H9 (cell line): ENCODE results near the gene OR6N1. TPM values are rescaled to one million over a fixed set of nuclear protein-coding genes. Genes with fewer than 3 reads are reported as not detected.

ENCODE experiments used
- DNase-seq: peaks from one replicate; pipeline ENCODE4 v3.0.0-alpha.2; 2017
- H2AFZ ChIP-seq: one replicate; pipeline ENCODE4 v1.6.1; 2013; ENCODE audit warnings: mild to moderate bottlenecking, low read length, control low read depth, moderate library complexity
- H2AK5ac ChIP-seq: 2 replicates; pipeline ENCODE4 v1.6.1; 2013; ENCODE audit warnings: low read length, control low read depth, mixed read lengths; ENCODE audit not compliant: insufficient read length
- H2BK120ac ChIP-seq: one replicate; pipeline ENCODE4 v1.6.1; 2013; ENCODE audit warnings: low read depth, mild to moderate bottlenecking, low read length, control low read depth, inconsistent platforms; ENCODE audit not compliant: poor library complexity, severe bottlenecking
- H2BK12ac ChIP-seq: 2 replicates; pipeline ENCODE4 v1.6.1; 2013; ENCODE audit warnings: low read length, control low read depth, mixed read lengths, low read depth; ENCODE audit not compliant: insufficient read length
- H2BK15ac ChIP-seq: 2 replicates; pipeline ENCODE4 v1.6.1; 2013; ENCODE audit warnings: low read depth, low read length, control low read depth
- H2BK20ac ChIP-seq: one replicate; pipeline ENCODE4 v1.6.1; 2013; ENCODE audit warnings: low read depth, mild to moderate bottlenecking, low read length, control low read depth, inconsistent platforms; ENCODE audit not compliant: poor library complexity, severe bottlenecking
- H2BK5ac ChIP-seq: 2 replicates; pipeline ENCODE4 v1.6.1; 2013; ENCODE audit warnings: low read length, control low read depth, mixed read lengths; ENCODE audit not compliant: insufficient read length
- H3K14ac ChIP-seq: 2 replicates; pipeline ENCODE4 v1.6.1; 2013; ENCODE audit warnings: low read length, control low read depth; ENCODE audit not compliant: insufficient read depth
- H3K18ac ChIP-seq: 2 replicates; pipeline ENCODE4 v1.6.1; 2013; ENCODE audit warnings: low read depth, mild to moderate bottlenecking, mixed read lengths, low read length, control low read depth; ENCODE audit not compliant: insufficient read length
- H3K23ac ChIP-seq: 2 replicates; pipeline ENCODE4 v1.6.1; 2013; ENCODE audit warnings: low read length, control low read depth, mixed read lengths, low read depth; ENCODE audit not compliant: insufficient read length
- H3K23me2 ChIP-seq: 2 replicates; pipeline ENCODE4 v1.6.1; 2013; ENCODE audit warnings: low read depth, mild to moderate bottlenecking, mixed read lengths, low read length, control low read depth; ENCODE audit not compliant: insufficient read length, poor library complexity, severe bottlenecking
- H3K27ac ChIP-seq: 2 replicates; pipeline ENCODE4 v1.5.1; 2013; ENCODE audit warnings: low read length, control low read depth, mixed read lengths, low read depth; ENCODE audit not compliant: insufficient read length
- H3K27me3 ChIP-seq: 2 replicates; pipeline ENCODE4 v1.6.1; 2013; ENCODE audit warnings: low read length, control low read depth, inconsistent platforms; ENCODE audit not compliant: insufficient read depth
- H3K4ac ChIP-seq: 2 replicates; pipeline ENCODE4 v1.6.1; 2013; ENCODE audit warnings: low read depth, mild to moderate bottlenecking, control low read depth, inconsistent platforms, low read length, moderate library complexity
- H3K4me1 ChIP-seq: 2 replicates; pipeline ENCODE4 v1.6.1; 2013; ENCODE audit warnings: low read length, control low read depth, inconsistent platforms; ENCODE audit not compliant: insufficient read depth
- H3K4me2 ChIP-seq: 2 replicates; pipeline ENCODE4 v1.6.1; 2013; ENCODE audit warnings: low read length, control low read depth, mixed read lengths; ENCODE audit not compliant: insufficient read length, insufficient read depth
- H3K56ac ChIP-seq: 2 replicates; pipeline ENCODE4 v1.6.1; 2013; ENCODE audit warnings: low read depth, mild to moderate bottlenecking, mixed read lengths, low read length, control low read depth; ENCODE audit not compliant: insufficient read length
- H3K79me1 ChIP-seq: 2 replicates; pipeline ENCODE4 v1.6.1; 2013; ENCODE audit warnings: low read depth, mild to moderate bottlenecking, moderate library complexity, low read length, control low read depth, inconsistent platforms; ENCODE audit not compliant: insufficient read depth, poor library complexity, severe bottlenecking
- H3K79me2 ChIP-seq: 2 replicates; pipeline ENCODE4 v1.6.1; 2013; ENCODE audit warnings: low read length, control low read depth, inconsistent platforms; ENCODE audit not compliant: insufficient read depth
- H3K9ac ChIP-seq: 2 replicates; pipeline ENCODE4 v1.6.1; 2013; ENCODE audit warnings: low read length, control low read depth, mixed read lengths; ENCODE audit not compliant: insufficient read length; ENCODE audit errors: extremely low read depth
- H3K9me3 ChIP-seq: one replicate; pipeline ENCODE4 v1.6.1; 2013; ENCODE audit warnings: low read depth, low read length, inconsistent platforms; ENCODE audit not compliant: control insufficient read depth
- H3T11ph ChIP-seq: one replicate; pipeline ENCODE4 v1.6.1; 2013; ENCODE audit warnings: mild to moderate bottlenecking, low read length, control low read depth, inconsistent platforms
- H4K20me1 ChIP-seq: one replicate; pipeline ENCODE4 v1.6.1; 2013; ENCODE audit not compliant: control insufficient read depth, insufficient read length, insufficient read depth
- H4K5ac ChIP-seq: 2 replicates; pipeline ENCODE4 v1.6.1; 2013; ENCODE audit warnings: low read depth, mild to moderate bottlenecking, mixed read lengths, low read length, control low read depth; ENCODE audit not compliant: insufficient read length
- H4K8ac ChIP-seq: replicated peaks from 2 replicates; pipeline ENCODE4 v1.6.1; 2013; ENCODE audit warnings: low read length, control low read depth, mixed read lengths, low read depth; ENCODE audit not compliant: insufficient read length
- H4K91ac ChIP-seq: 2 replicates; pipeline ENCODE4 v1.6.1; 2013; ENCODE audit warnings: low read depth, mild to moderate bottlenecking, moderate library complexity, mixed read lengths, low read length, control low read depth; ENCODE audit not compliant: insufficient read length
- H3K27ac Mint-ChIP-seq, 3 experiments: 2 replicates in 2 of 3; 3 replicates in 1 of 3; pipeline ENCODE4 v1.8.0; 2020 to 2021; ENCODE audit warnings: mixed read lengths in 3 of 3, mild to moderate bottlenecking in 1 of 3, moderate library complexity in 1 of 3
- H3K27me3 Mint-ChIP-seq: 2 replicates; pipeline ENCODE4 v1.8.0; 2021; ENCODE audit warnings: low read depth, mild to moderate bottlenecking, moderate library complexity, mixed read lengths
- H3K36me3 Mint-ChIP-seq, 3 experiments: 2 replicates in 2 of 3; 3 replicates in 1 of 3; pipeline ENCODE4 v1.8.0; 2020 to 2021; ENCODE audit warnings: low read depth in 3 of 3, mixed read lengths in 3 of 3; ENCODE audit not compliant: insufficient read depth in 1 of 3
- H3K4me1 Mint-ChIP-seq, 2 experiments: 2 replicates each; pipeline ENCODE4 v1.8.0; 2020; ENCODE audit warnings: mixed read lengths in 2 of 2
- H3K4me3 Mint-ChIP-seq, 2 experiments: 2 replicates in 1 of 2; 3 replicates in 1 of 2; pipeline ENCODE4 v1.8.0; 2020 to 2021; ENCODE audit warnings: mild to moderate bottlenecking in 2 of 2, mixed read lengths in 2 of 2, moderate library complexity in 1 of 2
- H3K9me3 Mint-ChIP-seq, 2 experiments: 2 replicates in 1 of 2; 3 replicates in 1 of 2; pipeline ENCODE4 v1.8.0; 2020; ENCODE audit warnings: mild to moderate bottlenecking in 2 of 2, mixed read lengths in 2 of 2, moderate library complexity in 1 of 2
- WGBS: extraction: QIAGEN DNeasy Blood & Tissue Kit; methylation state at CpG from one replicate; pipeline ENCODE4 v1.1.7; 2013; ENCODE audit warnings: missing lambda C conversion rate, low lambda C conversion rate, mixed read lengths; ENCODE audit not compliant: insufficient read length; ENCODE audit errors: extremely low coverage; 5-methylcytosine and 5-hydroxymethylcytosine counted together
- total RNA-seq: library from RNA; stranded (reverse); gene quantifications from 2 replicates; pipeline ENCODE4 v1.2.1, GENCODE V29; 2021
- TF ChIP-seq, protein P1 (sequence below): fragments of 200-600 bp; sonication (generic); conservative IDR thresholded peaks from 3 replicates; pipeline ENCODE4 v1.8.0; 2021; ENCODE audit warnings: antibody characterized with exemption, mild to moderate bottlenecking

Gene OR6N1
- total RNA-seq, 1 experiment from 2014 or later, result not detected

- no peaks in the 10 kb centered on the region; the same call in 1 of the 2 replicates for H3K27me3 Mint-ChIP-seq
- no peak within 1 kb of the TSS for H3K23ac ChIP-seq
- no peaks in the 10 kb centered on the region for H3K23me2 ChIP-seq
- H4K91ac ChIP-seq, result no peak within 1 kb of the TSS
- no peaks in the 10 kb centered on the region for H3K9me3 Mint-ChIP-seq
- H3K27me3 ChIP-seq, result no peaks in the 10 kb centered on the region
- no peak within 1 kb of the TSS for H3K4me2 ChIP-seq
- no peak within 1 kb of the TSS for H2BK120ac ChIP-seq
- H2AK5ac ChIP-seq, result no peak within 1 kb of the TSS
- no peaks in the 10 kb centered on the region for H3K79me2 ChIP-seq
- H4K5ac ChIP-seq, result no peak within 1 kb of the TSS
- H3K27ac ChIP-seq, result no peak within 1 kb of the TSS
- no peaks in the 10 kb centered on the region for H3K4me1 Mint-ChIP-seq
- no peak within 1 kb of the TSS for H3K27ac Mint-ChIP-seq
- H2BK20ac ChIP-seq, result no peak within 1 kb of the TSS
- H3K56ac ChIP-seq, result no peak within 1 kb of the TSS
- H3K9me3 ChIP-seq, result no peaks in the 10 kb centered on the region
- WGBS, result no CpG with 5 or more reads among the region's 2 CpGs
- no peaks in the 10 kb centered on the region for H4K20me1 ChIP-seq
- no peak within 1 kb of the TSS for H2BK15ac ChIP-seq
- no peak for DNase-seq
- H3K18ac ChIP-seq, result no peak within 1 kb of the TSS
- H3K9ac ChIP-seq, result no peak within 1 kb of the TSS
- no peak within 1 kb of the TSS for H2BK5ac ChIP-seq
- no peak within 1 kb of the TSS for H4K8ac ChIP-seq
- H3T11ph ChIP-seq, result no peak within 1 kb of the TSS
- no peak within 1 kb of the TSS for H3K14ac ChIP-seq
- H3K79me1 ChIP-seq, result no peaks in the 10 kb centered on the region
- no peaks in the 10 kb centered on the region for H3K36me3 Mint-ChIP-seq
- no peak within 1 kb of the TSS for H3K4me3 Mint-ChIP-seq
- H3K4ac ChIP-seq, result no peak within 1 kb of the TSS
- H2AFZ ChIP-seq, result no peak within 1 kb of the TSS
- no peak within 1 kb of the TSS for H2BK12ac ChIP-seq
- TF ChIP-seq, protein P1, sequence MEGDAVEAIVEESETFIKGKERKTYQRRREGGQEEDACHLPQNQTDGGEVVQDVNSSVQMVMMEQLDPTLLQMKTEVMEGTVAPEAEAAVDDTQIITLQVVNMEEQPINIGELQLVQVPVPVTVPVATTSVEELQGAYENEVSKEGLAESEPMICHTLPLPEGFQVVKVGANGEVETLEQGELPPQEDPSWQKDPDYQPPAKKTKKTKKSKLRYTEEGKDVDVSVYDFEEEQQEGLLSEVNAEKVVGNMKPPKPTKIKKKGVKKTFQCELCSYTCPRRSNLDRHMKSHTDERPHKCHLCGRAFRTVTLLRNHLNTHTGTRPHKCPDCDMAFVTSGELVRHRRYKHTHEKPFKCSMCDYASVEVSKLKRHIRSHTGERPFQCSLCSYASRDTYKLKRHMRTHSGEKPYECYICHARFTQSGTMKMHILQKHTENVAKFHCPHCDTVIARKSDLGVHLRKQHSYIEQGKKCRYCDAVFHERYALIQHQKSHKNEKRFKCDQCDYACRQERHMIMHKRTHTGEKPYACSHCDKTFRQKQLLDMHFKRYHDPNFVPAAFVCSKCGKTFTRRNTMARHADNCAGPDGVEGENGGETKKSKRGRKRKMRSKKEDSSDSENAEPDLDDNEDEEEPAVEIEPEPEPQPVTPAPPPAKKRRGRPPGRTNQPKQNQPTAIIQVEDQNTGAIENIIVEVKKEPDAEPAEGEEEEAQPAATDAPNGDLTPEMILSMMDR, result no peak
- no peaks in the 10 kb centered on the region for H3K4me1 ChIP-seq
These were observed 51.4 kb downstream of the OR6N1 start, which contains the start of gene OR6K3 for GRCh38 chr1:158720620-158721019. Gene OR6K3, minus strand, starts transcription at chr1:158720720. Its CDS starts 2,605 bp downstream, at chr1:158718115.
